Spleen (tissue), 7 donors: Measurements from ENCODE around the gene TRHDE.

Experiments
- CTCF ChIP-seq, 11 experiments: fragments of 200-600 bp in 7 of 11; fragments of 450-650 bp in 4 of 11; sonication (generic) in 4 of 11; IDR thresholded peaks in 8 of 11; conservative IDR thresholded peaks in 3 of 11; 1 replicate in 7 of 11; 2 replicates in 4 of 11; pipeline versions ENCODE4 v1.4.0 to v1.8.0; 2016 to 2021; ENCODE audit warnings: antibody characterized with exemption in 11 of 11, inconsistent platforms in 4 of 11, mild to moderate bottlenecking in 1 of 11
- POLR2AphosphoS5 ChIP-seq, 3 donors: sonication (generic); formaldehyde crosslinking; IDR thresholded peaks; one replicate each; pipeline ENCODE4 v1.5.1; 2017; ENCODE audit warnings: antibody characterized with exemption in 3 of 3
- donor health status: DM: no; HTN: no; CAD: no; lungs with moderate emphysema.
- donor health status: DM: no; HTN: no; CAD: no.
- donor health status: DM: no; HTN: no; CAD: no.

DNA sequence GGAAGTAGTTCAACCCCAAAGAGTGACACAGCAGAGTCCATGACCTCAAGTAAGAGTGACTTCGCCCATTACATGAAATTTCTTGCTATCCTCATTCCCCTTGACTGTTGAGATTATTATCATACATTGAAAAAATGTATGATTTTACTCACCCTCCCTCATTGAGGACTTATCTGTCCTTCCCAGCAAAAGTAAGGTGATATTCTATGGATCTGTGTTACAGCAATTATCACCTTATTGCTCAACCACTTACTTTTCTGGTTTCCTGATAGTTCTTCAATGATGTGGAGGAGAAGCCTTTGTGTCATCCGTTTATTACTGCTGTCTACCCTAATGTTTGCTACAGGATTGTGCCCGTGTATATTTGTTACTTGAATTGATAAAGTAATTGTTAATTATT is 306.2 kb downstream of the TRHDE start:
- TF ChIP-seq POLR2AphosphoS5 (IDR thresholded peaks at IDR 0.05) (no peak), CTCF (IDR thresholded peaks at IDR 0.05 in 8 of 11, conservative IDR thresholded peaks at IDR 0.05 in 3 of 11) (no peak)
